ENCODE data around the gene RIMBP2.
"Not testable (repeated sequence)": the region's sequence is repeated elsewhere in the genome, so short reads cannot be mapped to it uniquely, and the experiment has no call there.

Gene RIMBP2

GRCh38 chr12:130603396-130603965 is 112.6 kb downstream of the RIMBP2 start:
- no peak for DNase-seq

DNA sequence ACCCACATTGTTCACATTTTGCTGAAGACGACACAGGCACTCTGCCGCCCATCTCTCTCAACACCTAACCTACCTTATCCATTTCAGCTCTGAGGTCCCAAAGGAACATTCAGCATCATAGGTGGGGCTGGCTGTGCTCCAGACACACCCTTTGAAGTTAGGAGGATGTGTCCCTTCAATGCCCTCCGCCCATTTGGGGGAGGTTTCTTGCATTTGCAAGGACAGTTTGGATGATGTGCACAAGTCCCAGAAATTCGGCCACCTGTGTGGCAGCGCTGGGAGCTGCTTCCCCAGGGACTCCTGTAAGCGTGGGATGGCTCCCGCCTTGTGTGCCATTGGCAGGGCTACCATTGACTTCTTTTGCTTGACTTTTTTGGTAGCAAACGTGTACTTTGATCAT is 113.8 kb downstream of the RIMBP2 start:
- no peak for DNase-seq

DNA sequence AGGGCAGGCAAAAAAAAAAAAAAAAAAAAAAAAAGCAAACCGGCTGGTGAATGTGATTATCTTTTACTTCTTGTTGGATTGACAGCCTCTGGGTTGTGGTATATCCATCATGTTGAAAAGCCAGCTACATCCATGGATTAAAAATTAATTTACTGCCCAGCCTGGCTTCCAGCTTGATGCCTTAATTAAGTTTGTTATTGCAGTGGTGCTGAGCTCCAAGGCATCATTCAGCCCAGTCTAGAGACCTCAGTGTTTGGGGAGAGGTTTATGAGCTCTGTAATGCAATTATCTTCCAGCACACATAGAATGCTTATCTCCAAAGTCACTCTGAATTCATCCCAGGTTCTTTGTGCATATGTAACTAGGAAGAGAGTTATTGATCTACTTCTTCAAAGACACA is 114.8 kb downstream of the RIMBP2 start:
- no peak for DNase-seq

- no peak for DNase-seq
These were observed 119.9 kb downstream of the RIMBP2 start for GRCh38 chr12:130596241-130596640.

GRCh38 chr12:130595566-130595965 is 120.5 kb downstream of the RIMBP2 start:
- no peak for DNase-seq

GRCh38 chr12:130593056-130593455 is 123.0 kb downstream of the RIMBP2 start:
- DNase-seq = no peak

DNA sequence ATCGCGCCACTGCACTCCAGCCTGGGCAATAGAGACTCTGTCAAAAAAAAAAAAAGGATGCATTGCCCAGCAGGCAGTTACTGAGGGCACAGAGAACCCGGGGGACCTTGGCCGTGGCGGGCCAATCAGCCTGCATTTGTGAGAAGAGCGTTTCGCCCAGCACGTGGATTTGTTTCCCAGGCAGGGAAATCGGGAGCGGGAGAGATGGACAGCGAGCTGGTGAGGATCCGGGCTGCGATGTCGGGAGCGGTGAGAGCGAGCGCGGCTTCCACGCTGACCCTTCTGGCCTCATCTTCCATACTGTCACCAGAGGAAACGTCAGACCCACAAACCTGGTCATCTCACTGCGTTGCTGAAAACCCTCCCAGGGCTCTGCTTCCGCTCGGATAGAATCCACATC is 123.5 kb downstream of the RIMBP2 start:
- DNase-seq = no peak

DNA sequence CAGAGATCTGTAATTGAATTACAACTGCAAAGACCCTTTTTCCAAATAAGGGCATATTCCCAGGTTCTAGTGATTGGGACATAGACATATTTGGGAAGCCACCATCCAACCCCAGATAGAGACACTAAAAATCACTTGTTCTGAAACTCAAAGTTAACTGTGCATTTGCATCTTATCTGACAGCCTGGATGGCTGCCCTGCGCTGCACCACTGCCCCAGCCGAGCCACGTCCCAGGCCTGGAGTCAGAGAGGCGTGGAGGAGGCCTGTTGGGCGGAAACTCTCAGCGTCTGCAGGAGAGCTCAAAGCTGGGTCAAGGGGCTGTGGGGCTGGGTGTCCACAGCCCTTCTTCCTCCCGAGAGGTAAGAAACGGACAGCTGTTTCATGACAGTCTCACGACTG is 124.4 kb downstream of the RIMBP2 start:
- no peak for DNase-seq

DNA sequence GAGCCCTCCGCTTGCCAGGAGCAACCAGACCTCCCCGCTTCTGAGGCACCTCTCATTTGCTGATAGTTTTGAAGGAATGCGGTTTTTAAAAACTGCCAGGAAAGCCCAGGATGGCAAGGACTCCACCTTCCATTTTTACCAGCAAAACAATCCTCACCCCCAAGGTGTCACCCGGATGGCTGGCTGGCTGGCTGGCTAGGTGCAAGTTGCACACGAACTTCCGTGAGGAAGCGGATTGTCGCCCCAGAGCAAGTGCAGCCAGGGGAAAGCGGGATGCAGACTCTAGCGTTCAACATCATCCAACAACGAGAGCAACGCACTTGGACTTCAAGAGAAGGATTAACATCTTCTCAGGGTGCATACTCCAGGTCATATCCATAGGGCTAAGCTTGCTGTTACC is 125.4 kb downstream of the RIMBP2 start:
- DNase-seq = no peak

GRCh38 chr12:130589540-130590317 is 126.4 kb downstream of the RIMBP2 start:
- no peak for DNase-seq

- no peak for DNase-seq
These were observed 127.2 kb downstream of the RIMBP2 start for GRCh38 chr12:130588696-130589539.

DNA sequence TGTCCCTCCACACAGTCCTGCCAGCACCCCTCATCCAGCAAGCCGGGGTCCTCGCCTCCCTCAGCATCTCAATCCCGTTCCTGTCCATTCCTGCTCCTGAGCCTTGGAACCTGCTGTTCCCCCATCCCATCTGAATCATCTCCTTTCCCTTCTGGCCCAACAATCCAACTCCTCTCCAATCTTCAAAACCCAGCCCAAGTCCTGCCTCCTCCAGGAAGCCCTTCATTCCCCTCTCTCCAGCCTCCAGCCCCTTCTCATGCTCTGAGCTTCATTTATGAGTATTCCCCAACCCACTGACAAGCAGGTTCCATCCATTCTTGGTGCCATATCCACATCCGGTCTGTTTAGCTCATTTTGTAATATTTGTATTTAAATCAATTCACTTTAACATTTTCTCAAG is 128.1 kb downstream of the RIMBP2 start:
- DNase-seq = no peak

- DNase-seq = not testable (repeated sequence)
These were observed 131.6 kb downstream of the RIMBP2 start for GRCh38 chr12:130584475-130584874.

- DNase-seq = no peak
These were observed 132.3 kb downstream of the RIMBP2 start for GRCh38 chr12:130583800-130584199.

GRCh38 chr12:130583317-130583716 is 132.8 kb downstream of the RIMBP2 start:
- no peak for DNase-seq

DNA sequence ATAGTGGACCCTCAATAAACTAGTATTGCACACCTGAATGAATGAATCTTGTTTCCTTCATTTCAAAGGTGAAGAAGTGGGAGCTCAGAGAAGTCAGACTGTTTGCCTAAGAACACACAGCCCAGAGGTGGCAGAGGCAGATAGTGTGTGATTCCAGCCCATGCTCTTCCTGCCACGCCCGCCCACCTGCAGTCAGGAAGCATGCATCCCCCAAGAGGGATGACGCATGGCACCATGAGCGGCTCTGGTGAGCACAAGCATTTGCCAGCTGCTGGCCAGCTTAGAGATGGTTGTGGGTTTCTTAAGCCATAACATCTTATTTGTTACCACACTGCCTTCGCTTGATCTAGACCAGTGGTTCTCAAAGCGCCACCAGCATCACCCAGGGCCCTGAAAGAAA is 133.8 kb downstream of the RIMBP2 start:
- DNase-seq = no peak

GRCh38 chr12:130581782-130582181 is 134.3 kb downstream of the RIMBP2 start:
- no peak for DNase-seq

DNA sequence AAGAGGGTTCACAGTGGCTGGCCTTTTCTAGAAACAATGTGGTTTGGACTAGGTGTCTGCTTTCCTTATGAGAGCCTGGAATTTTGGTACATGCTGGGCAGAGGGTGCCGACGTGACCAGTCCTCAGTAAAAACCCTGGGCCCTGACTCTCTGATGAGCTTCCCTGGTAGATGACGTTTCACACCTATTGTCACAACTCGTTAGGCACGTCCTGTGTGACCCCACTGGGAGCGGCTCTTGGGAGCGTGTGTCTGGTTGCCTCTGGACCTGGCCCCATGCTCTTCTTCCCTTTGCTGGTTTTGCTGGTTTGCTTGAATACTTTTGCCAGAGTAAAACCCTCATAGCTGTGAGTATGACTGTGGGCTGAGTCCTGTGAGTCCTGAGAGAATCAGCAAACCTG is 136.9 kb downstream of the RIMBP2 start:
- DNase-seq = no peak

GRCh38 chr12:130577351-130577750 is 138.7 kb downstream of the RIMBP2 start:
- no peak for DNase-seq

- peak in 11 of 56 donors; percentile 10 to 44 (median 33) for DNase-seq
These were observed 139.7 kb downstream of the RIMBP2 start for GRCh38 chr12:130576371-130576816.

GRCh38 chr12:130574402-130574801 is 141.7 kb downstream of the RIMBP2 start:
- DNase-seq = no peak

DNA sequence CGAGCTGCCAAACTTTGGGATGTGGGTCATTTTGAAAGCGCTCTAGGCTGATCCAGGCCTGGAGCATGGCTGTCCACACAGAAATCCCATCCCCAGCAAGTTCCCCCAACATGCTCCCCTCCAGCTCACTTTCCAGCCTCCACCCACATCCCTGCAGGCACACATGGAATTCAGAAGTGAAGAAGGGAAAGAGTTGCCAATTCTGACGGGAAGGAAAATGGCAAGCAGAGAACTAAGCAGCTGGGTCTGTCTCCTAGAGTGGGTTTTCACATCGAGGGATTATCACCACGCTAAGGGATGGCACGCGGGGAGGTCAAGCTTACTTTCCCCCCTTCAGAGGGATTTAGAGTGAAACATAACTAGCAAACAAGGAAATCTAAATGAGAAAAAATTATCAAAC is 142.3 kb downstream of the RIMBP2 start:
- DNase-seq = peak in 1 of 56 donors; percentile 22

All from amygdala (tissue), 56 donors.